NCI-H1417 (cell line): ENCODE results near the gene AKAP13.

Experiments
- DNase-seq, 3 experiments: peaks; one replicate each; lab custom pipeline; 2025; lab: John Stamatoyannopoulos, UW

AKAP13 gene

DNA sequence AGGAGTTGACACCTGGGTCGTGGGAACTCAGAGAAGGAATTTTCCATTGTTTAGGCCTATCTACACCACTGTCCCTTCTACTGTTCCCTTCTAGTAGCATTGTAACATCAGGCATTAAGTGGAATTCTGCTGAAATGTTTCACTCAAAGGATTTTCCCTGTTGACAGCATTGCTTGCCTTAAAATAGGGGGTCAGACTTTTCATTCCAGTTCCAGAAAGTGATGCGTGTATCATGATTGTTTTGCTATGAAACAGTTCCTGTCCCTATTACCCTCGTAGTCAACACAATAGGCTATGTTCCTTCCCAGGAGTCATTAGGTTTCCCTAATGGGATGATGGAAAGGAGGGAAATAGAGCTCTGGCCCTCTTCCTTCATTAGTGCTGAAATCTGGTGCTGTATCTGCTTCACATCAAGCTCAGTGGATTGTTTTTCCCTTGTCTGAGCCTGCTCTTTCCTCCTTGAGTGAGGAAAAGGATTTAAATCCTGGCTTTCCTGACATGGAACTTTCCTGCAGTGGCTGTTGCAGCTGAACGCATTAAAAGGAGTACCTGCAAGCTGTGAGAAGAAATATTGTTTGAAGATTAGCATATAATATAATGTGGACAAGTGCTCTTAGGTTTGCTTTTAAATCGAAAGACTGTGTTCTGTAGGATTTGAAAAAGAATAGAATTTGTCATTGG is 218.5 kb downstream of the AKAP13 start:
- DNase-seq = no peak

DNA sequence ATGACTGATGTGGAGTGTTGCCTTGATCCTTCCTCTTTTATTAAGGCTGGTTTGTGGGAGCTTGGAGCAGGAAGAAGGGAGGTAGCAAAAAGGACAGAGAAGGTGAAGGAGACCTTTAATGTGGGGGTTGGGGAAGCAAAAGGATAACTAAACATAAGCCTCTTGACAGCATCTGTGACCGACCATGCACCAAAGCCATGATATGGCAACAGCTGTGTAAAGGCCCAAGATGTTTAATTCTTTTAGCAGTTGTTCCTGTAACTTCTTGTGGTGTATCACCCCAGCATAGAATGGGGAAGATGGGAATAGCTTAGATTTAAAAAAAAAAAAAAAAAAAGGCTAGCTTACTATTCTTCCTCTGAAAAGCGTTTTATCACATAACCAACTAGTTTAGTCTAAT is 219.6 kb downstream of the AKAP13 start:
- DNase-seq = no peak

DNA sequence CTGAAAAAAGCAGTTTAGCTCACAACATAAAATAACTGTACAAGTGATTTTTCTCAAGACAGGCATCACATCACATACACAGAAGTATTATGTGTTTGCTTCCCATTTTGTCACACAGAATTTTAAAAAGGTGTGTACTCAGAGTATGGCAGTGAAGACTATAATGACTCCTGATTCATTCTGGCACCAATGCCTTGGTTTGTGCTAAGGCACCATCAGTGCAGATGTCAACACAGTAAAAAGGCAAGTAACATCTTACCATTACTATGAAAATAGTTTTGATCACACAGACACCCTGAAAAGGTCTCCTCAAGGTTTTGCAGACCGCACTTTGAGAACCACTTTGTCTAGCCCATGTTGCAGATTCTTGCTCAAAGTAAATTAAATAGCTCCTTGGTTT is 222.8 kb downstream of the AKAP13 start:
- DNase-seq = no peak

DNA sequence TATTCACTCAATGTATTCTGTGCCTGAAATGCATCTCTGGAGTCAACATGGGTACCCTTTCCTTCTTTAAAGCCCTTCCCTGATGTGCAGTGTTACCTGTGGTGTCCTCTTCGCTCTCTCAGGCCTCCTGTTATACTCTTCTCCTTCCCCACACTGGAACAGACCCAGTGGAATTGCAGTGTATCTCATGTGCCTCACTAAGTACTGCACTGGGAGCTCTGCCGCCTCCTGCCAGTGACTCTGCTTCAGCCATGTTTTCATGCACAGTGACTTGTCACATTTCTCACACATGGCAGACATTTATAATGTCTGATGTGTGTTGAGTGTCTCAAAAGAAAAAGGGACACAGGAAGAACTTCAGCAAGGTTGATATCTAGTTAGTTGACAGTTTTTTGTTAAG is 223.3 kb downstream of the AKAP13 start:
- no peak for DNase-seq

DNA sequence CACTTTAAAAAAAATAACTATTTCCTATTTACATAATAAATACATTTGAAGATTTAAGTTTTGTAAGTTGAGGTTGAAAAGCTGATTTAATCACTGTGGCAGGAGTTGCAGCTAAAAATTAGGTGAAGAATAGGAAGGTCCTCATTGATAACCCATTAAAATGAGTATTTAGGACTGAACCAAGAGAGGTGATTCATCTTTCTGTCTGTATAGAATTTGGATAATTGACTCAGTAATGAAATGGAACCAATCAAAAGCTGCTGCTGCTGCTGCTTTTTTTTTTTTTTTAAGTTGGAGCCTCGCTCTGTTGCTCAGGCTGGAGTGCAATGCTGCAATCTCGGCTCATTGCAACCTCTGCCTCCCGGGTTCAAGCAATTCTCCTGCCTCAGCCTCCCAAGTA is 223.8 kb downstream of the AKAP13 start:
- DNase-seq = no peak

DNA sequence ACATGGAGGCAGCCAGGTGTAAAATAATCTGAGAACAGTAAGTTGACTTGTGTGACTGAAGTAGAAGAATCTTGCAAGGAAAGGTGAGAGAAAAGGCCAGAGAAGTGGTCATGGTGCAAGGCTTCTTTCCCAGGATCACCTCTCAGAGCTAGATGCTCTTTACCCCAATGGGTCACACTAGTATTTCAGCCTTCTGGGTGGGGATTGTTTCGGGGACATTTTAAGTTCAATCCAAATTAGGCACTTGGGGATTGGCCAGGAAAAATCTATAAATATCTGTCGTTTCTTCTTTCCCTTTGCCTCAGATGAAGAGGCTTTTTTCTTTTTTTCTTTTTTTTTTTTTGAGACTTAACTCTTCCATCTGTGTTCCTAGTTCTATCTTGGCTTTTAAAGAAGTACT is 226.3 kb downstream of the AKAP13 start:
- DNase-seq = no peak

DNA sequence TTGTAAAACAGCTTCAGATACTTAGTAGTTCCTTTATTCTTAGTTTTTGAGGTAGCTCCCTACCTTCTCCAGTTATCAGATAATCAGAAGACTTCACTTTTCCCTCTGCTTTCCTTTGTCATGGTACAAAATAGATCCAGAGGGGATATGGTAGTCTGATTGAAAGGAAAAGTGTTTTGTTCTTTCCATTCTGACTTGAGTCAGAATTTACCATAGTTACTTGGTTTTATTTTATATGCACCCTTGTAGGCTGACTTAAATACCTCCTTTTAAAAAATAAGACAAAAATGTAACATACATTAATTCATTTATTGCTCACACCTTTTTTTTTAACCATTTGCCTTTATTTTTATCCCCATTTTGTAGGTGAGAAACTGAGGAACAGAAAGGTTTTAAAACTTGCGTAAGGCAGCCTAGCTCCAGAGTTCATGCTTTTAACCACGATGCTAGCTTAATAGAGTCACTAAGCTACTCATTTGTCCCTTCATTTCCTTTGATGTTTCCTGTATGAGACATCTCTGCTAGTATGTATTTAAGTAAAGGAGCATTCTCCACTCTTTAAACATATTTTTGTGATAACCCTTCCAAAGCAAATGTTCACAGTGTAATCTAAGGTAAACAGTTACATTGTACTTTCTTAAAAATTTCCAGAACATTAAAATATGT is 226.9 kb downstream of the AKAP13 start:
- DNase-seq = no peak

DNA sequence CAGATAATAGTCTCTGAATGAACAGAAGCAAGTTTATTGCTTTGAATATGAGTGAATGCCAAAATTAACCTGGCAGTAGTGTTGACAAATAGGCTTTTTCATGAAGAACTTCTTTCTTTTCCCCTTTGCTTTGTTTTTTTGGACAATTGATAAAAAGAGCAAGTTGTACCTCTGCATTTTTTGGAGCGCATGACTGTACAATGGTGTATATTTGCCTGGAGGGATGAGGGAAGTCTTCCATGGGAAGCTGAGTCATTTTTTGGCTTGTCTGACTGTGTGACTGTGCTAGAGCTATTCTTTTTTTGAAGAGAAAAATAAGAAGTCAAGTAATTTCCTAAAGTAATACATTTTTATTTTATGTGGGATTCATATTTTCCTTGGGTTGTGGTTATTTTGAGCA is 227.4 kb downstream of the AKAP13 start:
- no peak for DNase-seq

DNA sequence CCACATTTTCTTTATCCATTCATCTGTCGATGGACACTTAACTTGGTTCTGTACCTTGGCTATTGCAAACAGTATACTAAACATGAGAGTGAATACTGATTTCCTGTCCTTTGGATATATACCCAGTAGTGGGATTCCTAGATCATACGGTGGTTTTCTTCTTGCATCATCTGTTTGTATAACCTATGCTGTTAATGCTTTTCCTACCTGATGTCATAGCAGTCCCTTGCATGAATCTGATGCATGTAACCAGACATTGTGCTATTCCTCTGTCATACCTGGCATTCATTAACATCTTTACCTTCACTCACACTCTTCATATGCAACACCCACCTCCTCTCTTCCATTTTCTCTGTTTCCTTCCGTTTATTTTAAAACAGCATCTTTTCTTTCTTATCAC is 229.1 kb downstream of the AKAP13 start:
- DNase-seq = no peak

DNA sequence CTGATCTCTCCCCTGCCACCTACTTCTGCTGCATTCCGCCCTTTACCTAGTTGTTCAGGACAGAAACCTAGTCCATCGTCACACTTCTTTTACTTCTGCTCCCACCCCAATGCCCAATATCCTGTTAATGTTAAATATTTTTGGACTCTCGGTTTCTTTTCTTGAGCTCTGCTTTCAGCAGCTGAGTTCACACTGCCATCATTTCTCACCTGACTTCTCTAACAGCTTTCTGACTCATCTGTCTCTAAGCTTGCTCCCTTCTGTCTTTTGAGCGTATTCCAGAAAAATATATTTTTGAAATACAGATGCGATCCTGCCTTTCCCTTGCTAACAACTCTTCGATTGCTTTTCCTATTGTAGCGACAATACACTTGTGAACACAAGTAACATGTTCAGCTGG is 231.0 kb downstream of the AKAP13 start:
- DNase-seq = no peak

DNA sequence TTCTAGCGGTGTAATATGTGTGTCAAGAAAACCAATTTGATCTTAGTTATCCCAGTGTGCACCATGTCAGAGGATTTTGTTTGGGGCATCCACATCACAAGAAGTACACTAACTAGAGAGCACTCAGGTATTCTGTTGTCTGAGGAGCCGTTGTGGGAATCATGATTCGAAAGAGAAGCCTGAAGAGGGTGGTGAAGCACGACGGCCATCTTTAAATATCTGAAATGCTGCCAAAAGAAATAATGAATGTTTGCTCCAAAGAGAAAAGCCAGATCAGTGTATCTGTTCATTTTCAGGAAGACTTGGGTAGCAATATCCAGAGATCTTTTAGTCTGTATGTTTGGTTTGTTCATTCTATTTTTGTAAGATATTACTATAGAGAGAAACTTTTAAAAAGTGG is 233.7 kb downstream of the AKAP13 start:
- no peak for DNase-seq

DNA sequence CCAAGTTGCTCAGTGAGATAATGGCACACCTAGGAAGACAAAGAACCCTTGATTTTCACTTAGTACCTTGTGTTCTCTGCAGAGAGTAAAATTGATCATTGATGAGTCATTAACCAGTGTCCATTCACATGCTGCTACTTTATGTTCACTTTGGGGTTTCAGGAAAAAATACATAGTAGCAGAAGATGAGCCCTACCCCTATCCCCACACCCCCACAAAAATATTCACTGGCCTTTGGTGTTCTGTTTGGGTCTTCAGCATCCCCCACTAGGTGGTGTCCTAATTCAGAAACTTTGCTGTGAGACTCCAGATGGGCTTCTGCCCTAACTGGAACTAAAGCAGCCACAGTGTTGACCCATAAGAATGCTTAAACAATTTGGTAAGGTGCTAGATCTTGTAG is 235.5 kb downstream of the AKAP13 start:
- DNase-seq = peak in 1 of 3 experiments; percentile 22

DNA sequence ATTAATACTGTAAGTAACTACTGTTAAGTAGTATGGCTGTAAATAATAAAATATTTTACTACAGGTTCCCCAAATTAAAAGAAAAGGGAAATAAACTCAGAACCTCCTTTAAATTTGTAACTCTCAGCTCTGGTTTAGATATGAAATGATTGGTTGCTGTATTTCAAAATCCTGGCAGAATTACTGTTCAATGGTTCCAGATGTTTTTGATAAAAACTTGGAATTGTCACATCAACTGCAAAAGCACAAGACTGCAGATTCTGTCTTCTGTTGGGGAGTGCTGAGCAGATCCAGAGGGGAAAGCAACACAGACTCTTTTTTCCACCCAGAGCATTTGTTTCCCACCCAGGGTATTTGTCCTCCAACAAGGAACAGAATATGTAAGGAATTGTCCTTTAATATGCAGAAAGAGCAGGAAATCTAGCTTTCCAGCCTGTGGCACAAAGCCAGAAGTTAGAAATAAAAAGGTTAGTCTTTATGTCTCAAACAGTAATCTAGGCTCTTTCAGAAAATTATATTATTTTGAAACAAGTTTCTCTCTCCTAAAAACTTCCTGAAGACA is 236.2 kb downstream of the AKAP13 start:
- DNase-seq = no peak

DNA sequence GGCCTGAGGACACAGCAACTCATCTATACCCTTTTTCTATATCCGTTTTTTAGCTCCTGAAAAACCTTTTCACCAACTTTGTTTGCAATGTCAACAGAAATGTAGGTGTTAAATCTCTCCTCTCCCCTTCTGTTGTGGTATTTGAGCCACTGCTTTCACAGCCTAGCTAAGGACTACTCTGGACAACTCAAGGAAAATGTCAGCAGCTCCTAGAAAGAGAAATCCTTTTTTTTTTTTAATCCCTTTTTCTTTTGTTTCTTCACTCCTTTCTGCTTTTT is 237.8 kb downstream of the AKAP13 start:
- DNase-seq = no peak

DNA sequence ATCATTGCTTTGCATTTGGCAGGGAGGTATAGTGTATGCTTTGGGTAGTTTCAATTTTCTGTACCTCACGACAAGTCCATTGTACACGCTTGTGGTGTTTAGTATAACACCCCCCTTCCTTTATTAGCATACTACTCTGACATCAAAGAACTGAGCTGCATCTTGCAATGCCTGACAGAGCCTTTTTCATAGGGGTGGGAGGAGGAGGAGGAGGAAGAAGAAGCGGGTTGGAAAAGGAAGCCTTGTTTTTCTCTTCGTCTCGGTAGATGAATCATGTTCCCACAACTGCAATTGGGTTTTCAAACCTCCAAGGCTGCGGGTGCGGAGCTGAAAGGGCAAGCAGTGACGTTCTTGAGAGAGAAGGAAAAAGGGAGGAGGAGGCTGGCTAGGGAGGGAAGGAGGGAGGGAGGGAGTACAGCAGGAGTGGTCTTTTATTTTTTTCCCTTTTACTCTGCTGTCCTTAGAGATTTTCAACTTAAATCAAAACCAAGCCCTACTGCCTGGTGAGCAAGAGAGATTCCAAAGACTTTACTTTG is 238.6 kb downstream of the AKAP13 start:
- no peak for DNase-seq

DNA sequence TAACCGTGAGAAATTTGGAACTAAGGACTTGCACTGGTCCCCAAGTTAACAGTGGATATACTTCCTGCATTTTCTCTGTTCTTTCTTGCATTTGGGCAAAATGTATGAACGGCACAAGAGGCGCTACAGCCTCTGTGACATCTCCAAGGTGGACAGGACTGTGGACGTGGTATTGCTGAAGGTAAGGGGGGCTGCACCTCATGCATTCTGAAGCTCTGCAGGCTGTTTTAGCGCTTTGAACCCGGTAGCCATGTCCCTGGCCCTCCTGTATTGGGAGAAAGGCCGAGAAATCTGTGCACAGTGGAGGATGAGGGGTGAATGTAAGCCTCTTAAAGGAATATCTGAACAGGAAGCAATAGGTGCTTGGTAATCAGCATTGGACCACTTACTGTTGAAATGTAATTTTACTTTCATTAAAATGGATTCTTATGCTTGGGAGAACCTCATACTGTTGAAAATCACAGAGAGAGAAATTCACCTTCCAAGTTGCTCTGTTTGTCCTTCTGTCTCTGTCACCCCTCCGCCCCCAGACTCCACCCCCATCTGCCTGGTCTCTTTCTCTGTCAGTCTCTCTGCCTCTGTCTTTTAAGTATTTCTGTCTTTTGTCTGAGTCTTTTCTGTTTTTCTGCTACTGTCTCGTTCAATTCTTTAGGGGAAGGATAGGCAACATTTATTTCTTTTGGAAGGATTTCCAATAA is 239.7 kb downstream of the AKAP13 start:
- DNase-seq = no peak

DNA sequence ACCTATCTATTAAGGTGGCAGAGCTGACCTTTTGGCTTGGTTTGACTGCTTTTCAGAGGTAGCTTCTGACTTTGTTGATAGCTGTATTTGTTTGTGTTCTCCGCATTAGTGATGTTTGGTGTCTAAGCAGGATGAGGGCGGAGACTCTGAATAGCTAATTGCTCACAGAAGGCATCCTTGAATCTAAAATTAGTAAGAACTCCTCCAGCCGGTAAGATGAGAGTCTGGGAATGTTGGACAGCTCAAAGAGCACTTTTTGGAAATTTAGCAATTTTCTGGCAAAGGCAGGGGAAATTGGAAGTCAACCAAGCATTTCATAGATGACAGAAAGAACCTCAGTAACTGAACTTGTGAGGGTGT is 240.3 kb downstream of the AKAP13 start:
- DNase-seq = no peak

DNA sequence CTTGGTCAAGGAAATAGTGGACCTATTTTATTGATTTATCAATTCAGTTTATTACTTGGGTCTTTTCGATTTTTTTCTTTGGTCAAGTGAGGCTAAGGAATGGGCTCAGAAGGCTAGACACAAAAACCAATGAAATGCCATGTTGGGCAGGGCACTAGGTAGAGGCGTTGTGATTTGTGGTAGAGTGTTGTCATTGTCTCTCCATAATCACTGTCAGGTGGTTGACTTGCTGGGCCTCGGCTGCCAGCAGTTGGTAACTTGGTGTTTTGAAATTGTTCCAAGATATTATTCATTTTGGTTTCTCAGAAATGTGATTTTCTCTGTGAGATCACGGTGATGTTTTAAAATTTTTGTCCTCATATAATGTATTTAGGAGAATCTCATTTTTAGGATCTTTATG is 240.7 kb downstream of the AKAP13 start:
- no peak for DNase-seq

DNA sequence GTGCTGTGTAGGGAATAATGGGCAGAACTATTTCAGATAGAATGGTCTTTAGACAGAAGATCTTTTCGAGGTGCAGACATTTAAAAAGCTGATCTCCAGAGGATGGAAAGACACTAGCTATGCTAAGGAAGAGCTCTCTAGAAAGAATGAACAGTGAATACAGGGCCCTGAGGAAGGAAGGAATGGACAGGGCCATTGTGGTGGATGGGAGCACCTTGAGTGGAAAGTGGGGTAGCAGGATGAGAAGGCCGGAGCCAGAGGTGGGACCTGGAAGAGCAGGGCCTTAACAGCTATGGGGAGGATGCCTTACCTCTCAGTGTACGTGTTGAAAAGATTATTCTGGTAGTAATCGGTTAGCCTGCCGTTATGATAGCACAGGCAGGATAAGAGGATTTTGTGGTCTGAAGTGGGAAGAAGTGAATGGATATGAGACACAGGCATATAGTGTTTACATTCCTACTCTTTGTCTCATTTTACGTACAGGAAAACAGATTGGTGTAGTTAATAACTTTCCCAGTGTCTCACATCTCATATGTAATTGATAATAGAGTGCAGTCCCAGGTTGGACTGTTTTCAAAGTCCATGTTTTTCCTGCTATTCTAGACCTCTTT is 241.9 kb downstream of the AKAP13 start:
- no peak for DNase-seq

DNA sequence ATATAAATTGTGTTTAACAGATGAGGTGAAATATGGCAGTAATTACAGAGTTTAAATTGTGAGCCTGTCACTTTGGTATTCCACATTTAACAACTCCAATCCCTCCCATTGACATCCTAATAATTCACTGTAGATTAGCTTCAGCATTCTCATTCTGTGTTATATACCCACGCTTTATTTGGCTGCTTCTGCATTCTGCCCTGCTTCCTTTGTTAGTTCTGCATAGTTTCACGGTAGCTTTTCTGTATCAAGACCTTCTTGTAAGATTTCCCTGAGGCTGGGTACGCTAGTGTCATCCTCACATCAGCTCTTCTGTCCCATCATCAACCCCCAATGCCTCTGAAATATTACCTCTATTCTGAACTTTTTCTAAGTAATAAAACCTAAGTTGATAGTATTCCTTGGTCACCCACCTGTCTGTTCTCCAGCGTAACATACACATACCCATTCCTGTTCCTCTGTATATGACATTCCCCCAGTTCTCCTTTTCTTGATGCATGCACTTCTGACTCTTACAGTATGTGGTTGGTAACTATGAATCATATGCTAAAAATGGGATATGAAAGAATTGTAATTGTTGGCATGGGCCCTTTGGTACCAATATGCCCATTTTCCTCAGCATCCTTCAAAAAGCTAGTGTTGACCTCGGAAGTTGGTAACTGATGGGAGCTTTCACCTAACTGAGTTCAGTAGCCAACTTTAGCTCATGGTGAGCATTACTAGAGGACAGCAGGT is 243.1 kb downstream of the AKAP13 start:
- no peak for DNase-seq

DNA sequence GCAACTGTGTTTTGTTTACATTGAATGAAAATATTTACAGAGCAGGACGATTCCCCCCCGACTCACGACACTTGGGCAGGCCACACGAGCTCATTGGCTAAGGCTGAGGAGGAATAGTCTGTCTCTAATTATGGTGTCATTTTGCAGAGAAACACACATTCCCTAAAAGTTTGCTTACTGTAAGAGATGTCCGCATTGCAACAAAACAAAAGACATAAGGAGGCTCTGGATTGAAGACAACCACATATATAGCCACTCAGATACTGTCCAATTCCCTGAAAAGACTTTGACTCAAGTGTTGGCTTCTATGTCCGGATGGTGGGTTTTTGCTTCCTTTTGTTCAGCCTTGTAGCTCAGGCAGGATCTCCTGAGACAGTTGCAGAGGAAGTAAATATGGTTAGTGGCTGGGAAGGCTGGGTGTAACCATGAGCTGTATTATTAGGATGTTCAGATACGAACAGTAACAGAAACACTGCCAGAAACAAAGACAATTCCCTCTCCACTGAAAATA is 243.9 kb downstream of the AKAP13 start:
- DNase-seq = peak in 1 of 3 experiments; percentile 35
